ENCODE measurements around the gene P2RY2. TPM values are rescaled to one million over a fixed set of nuclear protein-coding genes. Genes with fewer than 3 reads are reported as not detected.

The P2RY2 gene
- total and polyA plus RNA-seq, 9 of the 15 experiments (the other 6 are each of a cell fraction or from before 2014, with no cell fraction given) = not detected

DNA sequence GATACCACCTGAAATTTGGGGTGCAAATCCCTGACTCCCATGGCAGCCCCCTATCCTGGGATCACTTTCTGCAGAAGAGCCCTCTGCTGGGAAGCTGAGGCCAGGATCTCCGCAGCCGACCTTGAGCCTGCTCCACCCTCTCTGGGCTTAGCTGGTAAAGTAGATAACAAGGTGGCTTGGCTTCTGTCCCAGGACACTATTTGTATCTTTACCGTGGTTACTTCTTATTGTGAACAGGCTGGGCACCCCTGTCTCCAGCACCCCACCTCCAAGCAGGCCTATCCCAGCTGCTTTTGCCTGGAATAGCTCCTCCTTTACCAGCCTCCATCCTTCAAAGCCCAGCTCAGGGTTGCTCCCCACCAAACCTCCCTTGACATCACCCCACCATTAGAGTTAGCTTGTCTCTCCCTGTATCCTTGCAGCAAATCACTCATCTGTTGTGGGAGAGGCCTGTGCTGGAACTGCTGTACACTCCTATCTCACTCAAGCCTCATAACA, 35.2 kb upstream of the P2RY2 start (continued):
- TF ChIP-seq, protein P1, sequence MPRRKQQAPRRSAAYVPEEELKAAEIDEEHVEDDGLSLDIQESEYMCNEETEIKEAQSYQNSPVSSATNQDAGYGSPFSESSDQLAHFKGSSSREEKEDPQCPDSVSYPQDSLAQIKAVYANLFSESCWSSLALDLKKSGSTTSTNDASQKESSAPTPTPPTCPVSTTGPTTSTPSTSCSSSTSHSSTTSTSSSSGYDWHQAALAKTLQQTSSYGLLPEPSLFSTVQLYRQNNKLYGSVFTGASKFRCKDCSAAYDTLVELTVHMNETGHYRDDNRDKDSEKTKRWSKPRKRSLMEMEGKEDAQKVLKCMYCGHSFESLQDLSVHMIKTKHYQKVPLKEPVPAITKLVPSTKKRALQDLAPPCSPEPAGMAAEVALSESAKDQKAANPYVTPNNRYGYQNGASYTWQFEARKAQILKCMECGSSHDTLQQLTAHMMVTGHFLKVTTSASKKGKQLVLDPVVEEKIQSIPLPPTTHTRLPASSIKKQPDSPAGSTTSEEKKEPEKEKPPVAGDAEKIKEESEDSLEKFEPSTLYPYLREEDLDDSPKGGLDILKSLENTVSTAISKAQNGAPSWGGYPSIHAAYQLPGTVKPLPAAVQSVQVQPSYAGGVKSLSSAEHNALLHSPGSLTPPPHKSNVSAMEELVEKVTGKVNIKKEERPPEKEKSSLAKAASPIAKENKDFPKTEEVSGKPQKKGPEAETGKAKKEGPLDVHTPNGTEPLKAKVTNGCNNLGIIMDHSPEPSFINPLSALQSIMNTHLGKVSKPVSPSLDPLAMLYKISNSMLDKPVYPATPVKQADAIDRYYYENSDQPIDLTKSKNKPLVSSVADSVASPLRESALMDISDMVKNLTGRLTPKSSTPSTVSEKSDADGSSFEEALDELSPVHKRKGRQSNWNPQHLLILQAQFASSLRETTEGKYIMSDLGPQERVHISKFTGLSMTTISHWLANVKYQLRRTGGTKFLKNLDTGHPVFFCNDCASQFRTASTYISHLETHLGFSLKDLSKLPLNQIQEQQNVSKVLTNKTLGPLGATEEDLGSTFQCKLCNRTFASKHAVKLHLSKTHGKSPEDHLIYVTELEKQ (CRISPR knock-in tag; IDR thresholded peaks at IDR 0.05) = no peak
- TF ChIP-seq MAFK (IDR thresholded peaks at IDR 0.05; ENCODE audit: low read length) (no peak), MEIS2 (IDR thresholded peaks at IDR 0.05; ENCODE audit: partially characterized antibody) (peak; percentile 81), FOXK2 (conservative IDR thresholded peaks at IDR 0.05 in 1 of 2, IDR thresholded peaks at IDR 0.05 in 1 of 2; ENCODE audit: low read depth in 2 of 2) (no peak), KDM5B (IDR thresholded peaks at IDR 0.05; ENCODE audit: insufficient replicate concordance, low read depth, low read length) (no peak), ZNF324 (CRISPR knock-in tag; IDR thresholded peaks at IDR 0.05) (no peak), GATAD2B (IDR thresholded peaks at IDR 0.05; ENCODE audit: borderline replicate concordance) (no peak), RBM17 (IDR thresholded peaks at IDR 0.05; ENCODE audit: borderline replicate concordance, low read depth, low read length) (no peak), STAT5A (IDR thresholded peaks at IDR 0.05; ENCODE audit: borderline replicate concordance, low read length) (peak; percentile 31; the same call in 1 of the 2 replicates), ASH1L (IDR thresholded peaks at IDR 0.05; ENCODE audit: borderline replicate concordance, low read depth, partially characterized antibody) (no peak)
- TF ChIP-seq, protein P2, sequence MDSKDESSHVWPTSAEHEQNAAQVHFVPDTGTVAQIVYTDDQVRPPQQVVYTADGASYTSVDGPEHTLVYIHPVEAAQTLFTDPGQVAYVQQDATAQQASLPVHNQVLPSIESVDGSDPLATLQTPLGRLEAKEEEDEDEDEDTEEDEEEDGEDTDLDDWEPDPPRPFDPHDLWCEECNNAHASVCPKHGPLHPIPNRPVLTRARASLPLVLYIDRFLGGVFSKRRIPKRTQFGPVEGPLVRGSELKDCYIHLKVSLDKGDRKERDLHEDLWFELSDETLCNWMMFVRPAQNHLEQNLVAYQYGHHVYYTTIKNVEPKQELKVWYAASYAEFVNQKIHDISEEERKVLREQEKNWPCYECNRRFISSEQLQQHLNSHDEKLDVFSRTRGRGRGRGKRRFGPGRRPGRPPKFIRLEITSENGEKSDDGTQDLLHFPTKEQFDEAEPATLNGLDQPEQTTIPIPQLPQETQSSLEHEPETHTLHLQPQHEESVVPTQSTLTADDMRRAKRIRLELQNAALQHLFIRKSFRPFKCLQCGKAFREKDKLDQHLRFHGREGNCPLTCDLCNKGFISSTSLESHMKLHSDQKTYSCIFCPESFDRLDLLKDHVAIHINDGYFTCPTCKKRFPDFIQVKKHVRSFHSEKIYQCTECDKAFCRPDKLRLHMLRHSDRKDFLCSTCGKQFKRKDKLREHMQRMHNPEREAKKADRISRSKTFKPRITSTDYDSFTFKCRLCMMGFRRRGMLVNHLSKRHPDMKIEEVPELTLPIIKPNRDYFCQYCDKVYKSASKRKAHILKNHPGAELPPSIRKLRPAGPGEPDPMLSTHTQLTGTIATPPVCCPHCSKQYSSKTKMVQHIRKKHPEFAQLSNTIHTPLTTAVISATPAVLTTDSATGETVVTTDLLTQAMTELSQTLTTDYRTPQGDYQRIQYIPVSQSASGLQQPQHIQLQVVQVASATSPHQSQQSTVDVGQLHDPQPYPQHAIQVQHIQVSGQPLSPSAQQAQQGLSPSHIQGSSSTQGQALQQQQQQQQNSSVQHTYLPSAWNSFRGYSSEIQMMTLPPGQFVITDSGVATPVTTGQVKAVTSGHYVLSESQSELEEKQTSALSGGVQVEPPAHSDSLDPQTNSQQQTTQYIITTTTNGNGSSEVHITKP (IDR thresholded peaks at IDR 0.05; ENCODE audit: partially characterized antibody) = peak; percentile 45
- TF ChIP-seq, protein P3, sequence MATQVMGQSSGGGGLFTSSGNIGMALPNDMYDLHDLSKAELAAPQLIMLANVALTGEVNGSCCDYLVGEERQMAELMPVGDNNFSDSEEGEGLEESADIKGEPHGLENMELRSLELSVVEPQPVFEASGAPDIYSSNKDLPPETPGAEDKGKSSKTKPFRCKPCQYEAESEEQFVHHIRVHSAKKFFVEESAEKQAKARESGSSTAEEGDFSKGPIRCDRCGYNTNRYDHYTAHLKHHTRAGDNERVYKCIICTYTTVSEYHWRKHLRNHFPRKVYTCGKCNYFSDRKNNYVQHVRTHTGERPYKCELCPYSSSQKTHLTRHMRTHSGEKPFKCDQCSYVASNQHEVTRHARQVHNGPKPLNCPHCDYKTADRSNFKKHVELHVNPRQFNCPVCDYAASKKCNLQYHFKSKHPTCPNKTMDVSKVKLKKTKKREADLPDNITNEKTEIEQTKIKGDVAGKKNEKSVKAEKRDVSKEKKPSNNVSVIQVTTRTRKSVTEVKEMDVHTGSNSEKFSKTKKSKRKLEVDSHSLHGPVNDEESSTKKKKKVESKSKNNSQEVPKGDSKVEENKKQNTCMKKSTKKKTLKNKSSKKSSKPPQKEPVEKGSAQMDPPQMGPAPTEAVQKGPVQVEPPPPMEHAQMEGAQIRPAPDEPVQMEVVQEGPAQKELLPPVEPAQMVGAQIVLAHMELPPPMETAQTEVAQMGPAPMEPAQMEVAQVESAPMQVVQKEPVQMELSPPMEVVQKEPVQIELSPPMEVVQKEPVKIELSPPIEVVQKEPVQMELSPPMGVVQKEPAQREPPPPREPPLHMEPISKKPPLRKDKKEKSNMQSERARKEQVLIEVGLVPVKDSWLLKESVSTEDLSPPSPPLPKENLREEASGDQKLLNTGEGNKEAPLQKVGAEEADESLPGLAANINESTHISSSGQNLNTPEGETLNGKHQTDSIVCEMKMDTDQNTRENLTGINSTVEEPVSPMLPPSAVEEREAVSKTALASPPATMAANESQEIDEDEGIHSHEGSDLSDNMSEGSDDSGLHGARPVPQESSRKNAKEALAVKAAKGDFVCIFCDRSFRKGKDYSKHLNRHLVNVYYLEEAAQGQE (IDR thresholded peaks at IDR 0.05; ENCODE audit: borderline replicate concordance) = peak; percentile 36; the same call in 1 of the 2 replicates
- TF ChIP-seq, protein P3 (CRISPR knock-in tag; IDR thresholded peaks at IDR 0.05; ENCODE audit: low read depth) = no peak

All from K562 (cell line).